GM12892 (cell line): ENCODE results near the gene ZAP70.

Source experiments
- POLR2A ChIP-seq: IDR thresholded peaks from 2 replicates; pipeline ENCODE4 v1.6.1; 2011; ENCODE audit warnings: low read depth, low read length, control low read depth
- POLR2AphosphoS5 ChIP-seq: IDR thresholded peaks from 2 replicates; pipeline ENCODE4 v1.6.1; 2011; ENCODE audit warnings: low read depth, low read length, control low read depth
- TAF1 ChIP-seq: IDR thresholded peaks from 2 replicates; pipeline ENCODE4 v1.6.1; 2011; ENCODE audit warnings: low read depth, mild to moderate bottlenecking, control low read depth, low read length, borderline replicate concordance

- TF ChIP-seq POLR2A: no peak
- no peak for TF ChIP-seq TAF1
- TF ChIP-seq POLR2AphosphoS5: no peak
Observed at GRCh38 chr2:97741251-97741650, 27.9 kb downstream of the ZAP70 start.
